ENCODE results near the gene KLF11. TPM values are rescaled to one million over a fixed set of nuclear protein-coding genes. Genes with fewer than 3 reads are reported as not detected.

Gene KLF11
- total and polyA plus RNA-seq, 2 donors (not counting 1 experiment from before 2014, with no cell fraction given) = 5.9 to 6.8 TPM

GRCh38 chr2:10075101-10075500 lies 31.8 kb downstream of the KLF11 start:
- no peak for TF ChIP-seq CTCF (conservative IDR thresholded peaks at IDR 0.05 in 1 of 2, IDR thresholded peaks at IDR 0.05 in 1 of 2; ENCODE audit: low read depth in 1 of 2, low read length in 2 of 2)
- no peak overlapping the region for H3K4me3 ChIP-seq (replicated peaks in 1 of 4; ENCODE audit: control extremely low read depth in 1 of 4, insufficient read depth in 1 of 4, low read depth in 3 of 4, low read length in 4 of 4)
- H3K4me2 ChIP-seq (ENCODE audit: extremely low read depth, insufficient read depth, low read length) = no peak overlapping the region
- no peak overlapping the region for H2AFZ ChIP-seq (ENCODE audit: low read length)
- H3K36me3 ChIP-seq (ENCODE audit: control insufficient read depth, insufficient read depth, low read length) = no peaks in the 10 kb centered on the region
- no peaks in the 10 kb centered on the region for H3K9me3 ChIP-seq (ENCODE audit: control insufficient read depth, insufficient read depth, low read depth, low read length)
- no peaks in the 10 kb centered on the region for H3K4me1 ChIP-seq (ENCODE audit: control insufficient read depth, extremely low read depth, insufficient read depth, low read length)
- no peak overlapping the region for H3K9ac ChIP-seq (ENCODE audit: insufficient read depth, low read length)
- no peak overlapping the region for H3K27ac ChIP-seq (ENCODE audit: insufficient read depth, low read length)
- H3K79me2 ChIP-seq (ENCODE audit: control insufficient read depth, insufficient read depth, low read length) = no peaks in the 10 kb centered on the region
- H3K27me3 ChIP-seq (ENCODE audit: control insufficient read depth, insufficient read depth, low read length) = peaks cover 27% of the 10 kb centered on the region
- no peaks in the 10 kb centered on the region for H4K20me1 ChIP-seq (ENCODE audit: control insufficient read depth, extremely low read depth, insufficient read depth, low read length)
- no peak for DNase-seq (ENCODE audit: low read depth in 2 of 2)

GRCh38 chr2:10075571-10076209 lies 32.3 kb downstream of the KLF11 start:
- Histone ChIP-seq H3K27me3 (ENCODE audit: control insufficient read depth, insufficient read depth, low read length) (peaks cover 29% of the 10 kb centered on the region), H2AFZ (ENCODE audit: low read length) (no peak overlapping the region), H3K9me3 (ENCODE audit: control insufficient read depth, insufficient read depth, low read depth, low read length) (no peaks in the 10 kb centered on the region), H3K79me2 (ENCODE audit: control insufficient read depth, insufficient read depth, low read length) (no peaks in the 10 kb centered on the region), H4K20me1 (ENCODE audit: control insufficient read depth, extremely low read depth, insufficient read depth, low read length) (no peaks in the 10 kb centered on the region), H3K4me2 (ENCODE audit: extremely low read depth, insufficient read depth, low read length) (no peak overlapping the region), H3K4me1 (ENCODE audit: control insufficient read depth, extremely low read depth, insufficient read depth, low read length) (no peaks in the 10 kb centered on the region), H3K27ac (ENCODE audit: insufficient read depth, low read length) (no peak overlapping the region), H3K9ac (ENCODE audit: insufficient read depth, low read length) (no peak overlapping the region), H3K36me3 (ENCODE audit: control insufficient read depth, insufficient read depth, low read length) (no peaks in the 10 kb centered on the region), H3K4me3 (replicated peaks in 1 of 4; ENCODE audit: control extremely low read depth in 1 of 4, insufficient read depth in 1 of 4, low read depth in 3 of 4, low read length in 4 of 4) (no peak overlapping the region)
- DNase-seq (ENCODE audit: low read depth in 2 of 2) = no peak
- TF ChIP-seq EZH2 (IDR thresholded peaks at IDR 0.05; ENCODE audit: low read length, missing control alignments) = no peak
- no peak for TF ChIP-seq CTCF (conservative IDR thresholded peaks at IDR 0.05 in 1 of 2, IDR thresholded peaks at IDR 0.05 in 1 of 2; ENCODE audit: low read depth in 1 of 2, low read length in 2 of 2)

GRCh38 chr2:10076511-10076910 lies 33.2 kb downstream of the KLF11 start:
- TF ChIP-seq EZH2 (IDR thresholded peaks at IDR 0.05; ENCODE audit: low read length, missing control alignments) (no peak), CTCF (conservative IDR thresholded peaks at IDR 0.05 in 1 of 2, IDR thresholded peaks at IDR 0.05 in 1 of 2; ENCODE audit: low read depth in 1 of 2, low read length in 2 of 2) (no peak)
- DNase-seq (ENCODE audit: low read depth in 2 of 2) = no peak
- no peak overlapping the region for H3K27ac ChIP-seq (ENCODE audit: insufficient read depth, low read length)

More at GRCh38 chr2:10076511-10076910, 33.2 kb downstream of the KLF11 start:
- no peaks in the 10 kb centered on the region for H4K20me1 ChIP-seq (ENCODE audit: control insufficient read depth, extremely low read depth, insufficient read depth, low read length)
- no peaks in the 10 kb centered on the region for H3K36me3 ChIP-seq (ENCODE audit: control insufficient read depth, insufficient read depth, low read length)
- H3K79me2 ChIP-seq (ENCODE audit: control insufficient read depth, insufficient read depth, low read length) = no peaks in the 10 kb centered on the region
- H3K9ac ChIP-seq (ENCODE audit: insufficient read depth, low read length) = no peak overlapping the region
- no peak overlapping the region for H3K4me2 ChIP-seq (ENCODE audit: extremely low read depth, insufficient read depth, low read length)
- no peaks in the 10 kb centered on the region for H3K9me3 ChIP-seq (ENCODE audit: control insufficient read depth, insufficient read depth, low read depth, low read length)
- no peaks in the 10 kb centered on the region for H3K4me1 ChIP-seq (ENCODE audit: control insufficient read depth, extremely low read depth, insufficient read depth, low read length)
- H3K4me3 ChIP-seq (replicated peaks in 1 of 4; ENCODE audit: control extremely low read depth in 1 of 4, insufficient read depth in 1 of 4, low read depth in 3 of 4, low read length in 4 of 4) = no peak overlapping the region
- H2AFZ ChIP-seq (ENCODE audit: low read length) = no peak overlapping the region
- peaks cover 33% of the 10 kb centered on the region for H3K27me3 ChIP-seq (ENCODE audit: control insufficient read depth, insufficient read depth, low read length)
